Stomach (tissue), 9 donors: ENCODE results near the gene ASTN2. TPM values are rescaled to one million over a fixed set of nuclear protein-coding genes. Genes with fewer than 3 reads are reported as not detected.

Source experiments
- DNase-seq, 2 donors: peaks; one replicate each; pipeline versions ENCODE4 v3.0.0 to v3.0.0-alpha.2; 2013 to 2019
- H3K27ac ChIP-seq, 5 donors: fragments of 200-600 bp in 4 of 5; sonication (generic) in 4 of 5; one replicate each; pipeline ENCODE4 v1.5.1; 2013 to 2019; ENCODE audit warnings: mild to moderate bottlenecking in 1 of 5, moderate library complexity in 1 of 5
- H3K27me3 ChIP-seq, 3 donors: fragments of 200-600 bp; sonication (generic); one replicate each; pipeline ENCODE4 v1.5.1; 2017 to 2019; ENCODE audit warnings: mixed run types in 1 of 3
- H3K36me3 ChIP-seq, 4 donors: fragments of 200-600 bp; sonication (generic); 1 replicate in 3 of 4; 2 replicates in 1 of 4; pipeline ENCODE4 v1.5.1; 2016 to 2019
- H3K4me1 ChIP-seq, 4 donors: fragments of 200-600 bp; sonication (generic); one replicate each; pipeline ENCODE4 v1.5.1; 2016 to 2019
- H3K4me3 ChIP-seq, 4 donors: fragments of 200-600 bp; sonication (generic) in 3 of 4; one replicate each; pipeline ENCODE4 v1.5.1; 2016 to 2019; ENCODE audit warnings: mild to moderate bottlenecking in 1 of 4
- H3K9me3 ChIP-seq, 4 donors: fragments of 200-600 bp; sonication (generic); one replicate each; pipeline ENCODE4 v1.5.1; 2016 to 2019
- CTCF ChIP-seq, 7 experiments: fragments of 450-650 bp in 4 of 7; fragments of 200-600 bp in 3 of 7; sonication (generic) in 3 of 7; IDR thresholded peaks; one replicate each; pipeline ENCODE4 v1.5.1; 2016 to 2019; ENCODE audit warnings: antibody characterized with exemption in 7 of 7, control low read depth in 2 of 7, mild to moderate bottlenecking in 1 of 7
- EP300 ChIP-seq: sonication (generic); formaldehyde crosslinking; IDR thresholded peaks from one replicate; pipeline ENCODE4 v1.6.1; 2017; ENCODE audit warnings: antibody characterized with exemption
- POLR2A ChIP-seq, 4 donors: fragments of 450-650 bp; IDR thresholded peaks; one replicate each; pipeline ENCODE4 v1.6.1; 2016; ENCODE audit warnings: antibody characterized with exemption in 4 of 4, control low read depth in 2 of 4, mild to moderate bottlenecking in 1 of 4, moderate library complexity in 1 of 4
- POLR2AphosphoS5 ChIP-seq, 3 donors: sonication (generic); formaldehyde crosslinking; IDR thresholded peaks; one replicate each; pipeline ENCODE4 v1.6.1; 2016; ENCODE audit warnings: antibody characterized with exemption in 3 of 3
- WGBS, 5 donors: extraction: QIAGEN DNeasy Blood & Tissue Kit in 3 of 5; methylation state at CpG; one replicate each; pipeline versions ENCODE4 v1.1.5 to v1.1.7; 2013 to 2018; 5-methylcytosine and 5-hydroxymethylcytosine counted together
- intact Hi-C: fragments of 100-400 bp; cut with DNase I; formaldehyde crosslinking; loops from one replicate; pipeline ENCODE4 v1.15.1; 2023; ENCODE audit warnings: low total_unique reads
- polyA plus RNA-seq, 3 donors: library from polyadenylated mRNA; stranded (reverse); fragments of 200-250 nt; gene quantifications; one replicate each; pipeline ENCODE4 v1.2.3, GENCODE V29; 2013
- total RNA-seq, 5 donors: library from RNA; depleted of rRNA; stranded (reverse); fragments of >200 nt; gene quantifications; one replicate each; pipeline versions ENCODE4 v1.1.0 to v1.2.3, GENCODE V29; 2014 to 2016
- donor health status: healthy with polysubstance abuse.
- donor health status: Bipolar disorder and iron deficiency.
- donor health status: healthy.

The ASTN2 gene
- total and polyA plus RNA-seq, 8 donors, result 2.1 to 22.3 (median 4.2) TPM; not detected in 1

- intact Hi-C loops, result no loop called here
- H3K9me3 ChIP-seq, result no peaks in the 10 kb centered on the region
- TF ChIP-seq EP300 (no peak), POLR2AphosphoS5 (IDR thresholded peaks at IDR 0.05) (no peak), POLR2A (IDR thresholded peaks at IDR 0.05) (no peak), CTCF (IDR thresholded peaks at IDR 0.05) (no peak)
- 36 to 48% (median 38%) methylated on average over 4 of the region's 4 CpGs for WGBS, 5 donors
- H3K36me3 ChIP-seq, result no peaks in the 10 kb centered on the region
- no peaks in the 10 kb centered on the region for H3K4me1 ChIP-seq
- H3K27ac ChIP-seq, result no peak overlapping the region
- DNase-seq, result no peak
- no peaks in the 10 kb centered on the region for H3K27me3 ChIP-seq
- no peak overlapping the region for H3K4me3 ChIP-seq
These were observed 370.6 kb downstream of the ASTN2 start for GRCh38 chr9:117044241-117044640.

GRCh38 chr9:117043159-117043558, 371.7 kb downstream of the ASTN2 start:
- TF ChIP-seq POLR2A (IDR thresholded peaks at IDR 0.05), result no peak
- TF ChIP-seq EP300, result no peak
- TF ChIP-seq POLR2AphosphoS5 (IDR thresholded peaks at IDR 0.05), result no peak
- no peak for TF ChIP-seq CTCF (IDR thresholded peaks at IDR 0.05)
- Histone ChIP-seq H3K4me1 (no peaks in the 10 kb centered on the region), H3K27me3 (no peaks in the 10 kb centered on the region), H3K9me3 (no peaks in the 10 kb centered on the region), H3K27ac (no peak overlapping the region), H3K36me3 (no peaks in the 10 kb centered on the region), H3K4me3 (no peak overlapping the region)
- intact Hi-C loops, result no loop called here
- DNase-seq, result no peak
- 88 to 91% (median 88%) methylated on average over 1 of the region's 1 CpG for WGBS, 5 donors

GRCh38 chr9:117035546-117035945, 379.3 kb downstream of the ASTN2 start:
- no peaks in the 10 kb centered on the region for H3K9me3 ChIP-seq
- no peaks in the 10 kb centered on the region for H3K27me3 ChIP-seq
- no peak for DNase-seq
- 52 to 75% (median 67%) methylated on average over 1 of the region's 1 CpG for WGBS, 5 donors
- intact Hi-C loops, result no loop called here
- H3K4me3 ChIP-seq, result no peak overlapping the region
- no peak overlapping the region for H3K27ac ChIP-seq
- no peak for TF ChIP-seq EP300
- TF ChIP-seq POLR2A (IDR thresholded peaks at IDR 0.05), result no peak
- TF ChIP-seq POLR2AphosphoS5 (IDR thresholded peaks at IDR 0.05), result no peak
- no peak for TF ChIP-seq CTCF (IDR thresholded peaks at IDR 0.05)
- H3K36me3 ChIP-seq, result no peaks in the 10 kb centered on the region
- no peaks in the 10 kb centered on the region for H3K4me1 ChIP-seq

GRCh38 chr9:117034866-117035265, 380.0 kb downstream of the ASTN2 start:
- Histone ChIP-seq H3K4me3 (no peak overlapping the region), H3K36me3 (no peaks in the 10 kb centered on the region), H3K27ac (no peak overlapping the region), H3K27me3 (no peaks in the 10 kb centered on the region), H3K9me3 (no peaks in the 10 kb centered on the region), H3K4me1 (no peaks in the 10 kb centered on the region)
- 23 to 41% (median 29%) methylated on average over 2 of the region's 2 CpGs for WGBS, 5 donors
- intact Hi-C loops, result no loop called here
- no peak for TF ChIP-seq CTCF (IDR thresholded peaks at IDR 0.05)
- DNase-seq, result peak in 1 of 2 donors; percentile 31
